ENCODE data around the gene SORCS3.

SORCS3 gene

GRCh38 chr10:104641187-104641936 is at the start of gene SORCS3:
TSS of gene SORCS3 (plus strand) at chr10:104641290.
- no peak for DNase-seq (ENCODE audit: low spot score)

DNA sequence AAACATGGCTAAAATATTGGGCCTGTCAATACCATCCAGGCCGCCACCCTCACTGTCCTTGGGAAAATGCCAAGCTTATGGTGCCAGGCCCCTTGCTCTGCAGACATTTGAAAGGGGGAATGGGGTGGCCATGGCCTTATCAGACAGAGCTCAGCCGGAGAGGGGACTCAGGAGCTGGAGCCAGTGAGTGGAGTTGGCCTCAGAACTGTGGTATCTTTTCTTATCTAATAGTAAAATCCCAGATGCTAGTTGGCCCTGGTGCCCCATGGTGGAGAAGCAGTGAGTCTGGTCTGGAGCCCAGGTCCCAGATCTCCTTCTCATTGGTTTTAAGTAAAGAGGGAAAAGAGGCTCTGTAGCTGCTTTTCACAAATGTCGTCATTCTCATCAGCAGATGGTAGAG is 49.6 kb upstream of the SORCS3 start:
- DNase-seq (ENCODE audit: low spot score), result no peak

- no peak for DNase-seq (ENCODE audit: low spot score)
Measured at GRCh38 chr10:104601166-104601565, 39.9 kb upstream of the SORCS3 start.

DNA sequence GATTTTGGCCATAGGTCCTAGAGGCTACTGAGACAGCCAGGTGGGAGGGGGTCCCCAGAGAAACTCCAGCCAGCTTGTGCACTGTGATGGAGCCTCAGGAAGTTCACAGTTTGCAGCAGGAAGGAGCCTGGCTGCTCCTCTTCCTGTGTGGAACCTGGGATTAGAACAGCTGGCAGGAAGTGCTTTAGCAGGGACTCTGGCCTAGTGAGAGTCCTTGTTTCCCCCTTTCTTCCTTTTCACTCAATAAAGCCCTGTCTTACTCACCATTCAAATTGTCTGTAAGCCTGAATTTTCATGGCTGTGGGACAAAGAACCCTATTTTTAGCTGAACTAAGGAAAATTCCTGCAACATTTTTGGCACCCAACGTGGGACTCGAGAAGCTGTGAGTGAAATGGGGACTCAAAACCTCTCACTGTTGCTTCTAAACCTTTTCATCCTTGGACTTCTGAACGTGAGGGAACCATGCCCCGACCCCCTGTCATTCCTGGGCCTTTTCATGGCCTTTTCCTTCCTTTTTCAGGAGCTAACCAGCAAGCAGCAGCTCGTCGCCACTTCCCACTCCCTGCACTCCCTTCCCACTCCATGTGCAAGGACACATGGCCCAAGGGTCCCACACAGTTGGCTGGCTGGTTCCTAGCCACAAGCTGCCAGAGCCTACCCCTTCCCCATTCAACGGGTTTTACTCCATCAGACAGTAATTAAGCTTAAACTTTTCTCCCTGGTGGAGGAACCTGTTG is 32.8 kb upstream of the SORCS3 start:
- DNase-seq (ENCODE audit: low spot score), result no peak

- no peak for DNase-seq (ENCODE audit: low spot score)
Measured at GRCh38 chr10:104612571-104613205, 28.4 kb upstream of the SORCS3 start.

DNA sequence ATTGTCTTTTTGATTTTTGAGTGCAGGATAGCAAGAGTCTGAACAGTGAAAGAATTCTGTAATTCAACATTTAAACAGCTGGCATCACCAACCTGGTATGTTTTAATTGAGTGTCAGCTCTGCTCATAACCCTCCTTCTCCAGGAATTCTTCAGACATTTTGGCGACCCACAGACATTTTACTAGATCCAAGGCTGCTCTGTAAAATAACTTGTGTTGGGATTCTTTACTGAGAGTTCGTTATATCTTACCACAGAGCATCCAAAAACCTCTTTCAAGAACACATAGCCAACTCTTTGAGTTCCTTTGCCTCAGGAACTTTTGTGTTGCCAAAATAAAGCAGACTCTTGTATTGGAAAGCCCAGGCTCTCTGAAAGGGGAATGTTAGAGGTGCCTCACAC is 27.7 kb upstream of the SORCS3 start:
- DNase-seq (ENCODE audit: low spot score), result no peak

DNA sequence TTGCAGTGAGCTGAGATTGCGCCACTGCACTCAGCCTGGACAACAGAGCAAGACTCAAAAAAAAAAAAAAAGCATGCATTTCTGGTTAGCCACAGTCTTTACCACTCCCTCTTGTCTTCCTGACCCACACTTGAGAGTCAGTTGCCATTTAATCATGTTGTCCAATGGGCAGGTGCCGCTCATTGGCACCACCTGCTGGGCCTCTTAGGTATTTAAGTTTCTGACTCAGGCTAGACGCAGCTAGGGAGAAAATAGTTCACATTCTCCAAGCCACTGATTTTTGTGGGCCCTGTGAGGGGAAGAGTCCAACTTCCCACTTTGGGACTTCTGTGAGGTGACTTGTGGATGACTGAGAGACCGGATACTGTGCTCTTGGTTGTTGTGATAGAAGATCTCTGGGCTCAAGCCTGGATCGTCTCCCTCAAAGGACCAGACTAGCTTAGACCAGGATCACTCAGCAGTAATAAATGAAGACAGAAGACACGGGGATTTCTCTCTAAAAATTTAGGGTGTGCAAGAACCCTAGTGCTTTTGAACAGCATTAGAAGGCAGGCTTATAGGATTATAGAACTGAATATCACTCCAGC is 26.8 kb upstream of the SORCS3 start:
- DNase-seq (ENCODE audit: low spot score), result peak; percentile 47

DNA sequence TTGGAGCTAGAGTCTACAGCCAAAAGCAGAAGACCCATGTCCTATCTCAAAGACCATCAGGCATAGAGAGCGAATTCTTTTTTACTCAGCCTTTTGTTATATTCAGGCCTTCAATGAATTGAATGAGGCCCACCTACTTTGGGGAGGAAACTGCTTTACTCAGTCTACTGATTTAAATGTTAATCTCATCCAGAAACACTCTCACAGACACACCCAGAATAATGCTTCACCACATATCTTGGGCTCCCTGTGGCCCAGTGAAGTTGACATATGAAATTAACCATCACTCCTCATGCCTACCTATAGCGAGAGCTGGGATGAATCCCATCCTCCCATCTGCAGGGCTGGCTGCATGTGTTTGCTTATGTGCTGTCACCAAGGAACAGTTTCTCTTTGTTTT is 26.0 kb upstream of the SORCS3 start:
- no peak for DNase-seq (ENCODE audit: low spot score)

DNA sequence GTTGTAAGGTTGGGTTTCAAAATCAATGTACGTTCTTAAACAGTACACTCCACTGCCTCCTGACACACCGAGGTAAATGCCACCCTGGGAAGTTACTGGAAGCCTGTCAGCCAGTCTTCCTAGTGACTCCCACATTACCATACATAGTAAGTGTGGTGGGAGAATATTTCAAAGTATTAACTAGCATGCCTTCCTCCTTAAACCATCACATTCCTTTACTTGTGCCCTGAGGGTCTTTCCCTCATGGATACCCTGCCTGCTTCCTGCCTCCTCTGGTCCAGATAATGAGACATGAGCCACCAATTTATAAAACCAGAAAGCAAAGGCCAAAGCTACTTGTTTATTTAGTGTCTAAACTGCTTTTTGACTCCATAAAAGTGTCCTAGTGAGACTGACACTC is 23.3 kb upstream of the SORCS3 start:
- no peak for DNase-seq (ENCODE audit: low spot score)

DNA sequence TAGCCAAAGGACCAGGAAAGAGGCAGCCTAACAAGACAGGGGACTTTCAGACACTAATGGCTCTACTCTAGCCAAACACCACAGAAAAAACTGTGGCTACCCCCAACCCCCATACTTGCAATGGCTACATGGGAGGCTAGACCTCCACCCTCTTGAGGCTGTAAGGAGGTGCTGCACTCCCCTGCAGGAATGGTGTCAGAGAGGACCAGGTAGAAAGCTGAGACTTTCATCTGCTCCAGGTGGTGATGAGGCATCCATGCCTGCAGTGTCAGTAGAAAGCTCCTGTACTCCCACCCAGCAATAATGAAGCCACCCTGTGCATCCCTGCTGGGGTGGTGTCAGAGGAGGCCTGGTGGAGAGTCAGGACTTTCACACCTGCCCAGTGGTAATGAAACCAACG is 18.9 kb upstream of the SORCS3 start:
- DNase-seq (ENCODE audit: low spot score), result no peak

DNA sequence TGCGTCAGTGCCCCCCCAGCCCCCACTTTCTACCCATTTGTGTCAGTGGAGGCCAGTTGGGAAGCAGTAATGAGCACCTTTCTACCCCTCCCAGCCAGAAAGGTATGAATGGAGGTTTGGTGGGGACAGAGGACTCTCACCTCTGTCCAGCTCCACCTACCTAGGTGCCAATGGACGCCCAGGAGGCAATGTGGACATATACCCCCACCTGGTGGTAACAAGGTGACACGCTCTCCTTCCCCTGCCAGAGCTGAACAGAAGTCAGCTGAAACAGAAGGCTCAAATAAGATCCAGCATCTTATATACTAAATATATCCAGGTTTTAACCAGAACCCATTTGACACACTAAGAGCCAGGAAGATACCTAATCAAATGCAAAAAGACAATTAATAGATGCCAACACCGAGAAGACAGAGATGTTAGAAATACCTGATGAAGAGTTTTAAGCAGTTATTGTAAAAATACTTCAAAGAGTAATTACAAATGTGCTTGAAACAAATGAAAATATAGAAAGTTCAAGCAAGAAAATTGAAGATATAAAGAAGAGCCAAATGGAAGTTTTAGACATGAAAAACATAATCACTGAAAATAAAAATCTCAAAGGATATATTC is 18.4 kb upstream of the SORCS3 start:
- DNase-seq (ENCODE audit: low spot score), result no peak

GRCh38 chr10:104630731-104631130 is 10.4 kb upstream of the SORCS3 start:
- DNase-seq (ENCODE audit: low spot score), result no peak

DNA sequence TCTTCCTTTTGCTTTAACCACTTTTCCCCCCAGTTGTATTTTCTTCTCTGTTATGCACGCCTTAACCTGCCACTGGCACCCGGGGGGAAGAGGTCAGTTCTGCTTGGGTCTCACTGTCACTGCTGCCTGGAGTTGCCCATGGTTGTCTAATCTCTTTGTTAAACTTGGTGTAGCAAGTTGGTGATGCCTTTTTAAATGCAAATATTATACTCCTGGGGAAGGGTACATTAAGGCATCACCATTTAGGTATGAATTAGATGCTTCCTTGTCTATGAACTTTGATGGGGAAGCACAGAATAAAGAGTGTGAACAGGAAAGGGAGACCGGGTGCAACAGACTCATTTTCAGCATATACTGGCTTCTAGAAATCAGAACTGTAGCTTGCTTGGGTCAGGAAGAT is 9.1 kb upstream of the SORCS3 start:
- DNase-seq (ENCODE audit: low spot score), result no peak

GRCh38 chr10:104638861-104639589 is 2.1 kb upstream of the SORCS3 start:
- DNase-seq (ENCODE audit: low spot score), result no peak

DNA sequence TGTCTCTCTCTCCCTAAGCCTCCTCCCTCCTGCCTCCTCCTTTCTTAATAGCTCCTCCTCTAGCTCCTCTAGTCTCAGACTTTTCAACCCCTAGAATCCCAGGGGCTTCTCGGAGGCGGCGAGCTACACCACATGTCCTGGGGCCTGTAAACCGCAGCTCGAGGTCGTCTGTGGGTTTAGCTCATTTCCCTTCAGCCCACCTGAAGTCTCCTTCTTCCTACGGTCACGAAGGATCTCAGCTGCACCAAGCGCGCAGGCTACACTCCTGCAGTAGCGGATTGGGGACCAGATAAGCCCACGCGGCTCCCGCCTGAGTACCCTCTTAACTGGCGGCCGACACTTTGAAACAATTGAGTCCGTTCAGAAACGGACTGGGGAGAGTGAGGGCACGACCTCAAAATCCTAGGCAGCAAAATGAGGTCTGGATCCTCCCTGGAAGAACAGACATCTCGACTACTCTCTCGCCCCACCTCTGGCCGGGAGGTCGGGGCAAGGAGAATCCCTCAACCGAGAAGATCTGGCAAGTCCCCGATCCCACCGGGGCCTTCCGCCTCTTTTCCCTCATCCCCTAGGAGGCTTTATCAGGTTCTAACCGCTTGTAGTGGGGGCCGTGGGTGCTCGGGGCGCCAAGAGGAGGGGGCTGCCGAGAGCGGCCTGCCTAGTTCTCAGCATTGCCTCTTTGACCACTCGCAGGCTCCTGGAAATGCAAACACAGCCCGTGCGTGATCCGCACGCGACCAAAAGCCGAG is 1.3 kb upstream of the SORCS3 start:
- no peak for DNase-seq (ENCODE audit: low spot score)

- DNase-seq (ENCODE audit: low spot score), result no peak
Measured at GRCh38 chr10:104640339-104641186, 527 bp upstream of the SORCS3 start.

DNA sequence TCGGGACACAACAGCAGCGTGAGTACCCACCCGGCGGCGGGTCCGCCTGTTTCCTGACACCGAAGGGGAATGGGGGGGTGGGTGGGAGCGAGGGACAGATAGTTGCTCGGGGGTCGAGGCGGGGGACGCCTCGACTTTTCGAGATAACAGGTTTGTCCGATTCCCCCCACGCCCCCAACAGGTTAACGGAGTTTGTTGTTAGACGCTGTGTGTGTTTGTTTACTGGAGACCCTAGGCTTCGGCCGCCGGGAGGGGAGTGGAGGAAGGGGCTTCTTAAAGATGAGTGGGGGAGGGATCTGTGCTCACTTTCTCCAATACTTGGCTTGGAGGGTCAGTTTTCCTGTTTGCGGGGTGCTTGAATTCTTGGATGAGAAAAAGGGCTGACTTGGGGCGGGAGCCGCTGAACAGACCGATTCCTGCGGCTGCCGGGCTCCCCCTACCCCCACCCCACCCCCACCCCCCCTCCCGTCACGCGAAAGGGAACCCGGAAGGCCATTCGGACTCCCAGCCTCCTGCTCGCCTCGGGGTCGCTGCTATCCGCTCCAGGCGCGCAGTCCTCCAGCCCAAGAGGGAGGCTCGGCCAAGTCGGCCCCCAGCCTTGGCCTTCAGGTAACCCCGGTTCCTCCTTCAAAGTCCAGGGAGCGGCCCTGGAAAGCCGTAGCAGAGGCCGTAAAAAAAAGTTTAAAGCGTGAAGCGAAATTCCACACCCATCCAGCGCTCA is 1.0 kb downstream of the SORCS3 start:
- no peak for DNase-seq (ENCODE audit: low spot score)

- peak; percentile 30 for DNase-seq (ENCODE audit: low spot score)
Measured at GRCh38 chr10:104642658-104643302, 1.7 kb downstream of the SORCS3 start.

DNA sequence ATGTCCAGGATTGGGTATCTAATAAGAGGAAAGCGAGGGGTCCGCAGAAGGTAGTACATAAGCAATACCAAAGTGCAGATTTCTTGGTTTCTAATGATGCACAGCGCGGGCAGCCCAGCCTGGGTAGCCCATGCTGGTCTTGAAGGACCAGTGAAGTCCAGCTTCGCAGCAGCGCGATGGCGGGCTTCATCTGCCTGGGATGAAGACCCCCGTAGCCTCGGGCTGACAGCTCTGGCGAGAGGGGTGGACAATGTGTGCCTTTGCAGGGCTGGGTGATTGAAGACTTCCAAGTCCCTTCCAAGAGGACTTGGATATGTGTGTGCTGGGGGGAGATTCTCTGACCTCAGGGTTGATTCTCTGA is 2.2 kb downstream of the SORCS3 start:
- no peak for DNase-seq (ENCODE audit: low spot score)

Data from AG08396 (cell line).